Duodenal mucosa (tissue), 2 donors: ENCODE results near the gene SMAD6.

Experiments used
- H3K27ac ChIP-seq: one replicate; pipeline ENCODE4 v1.7.0; 2013; ENCODE audit warnings: low read depth, low read length
- H3K27me3 ChIP-seq, 2 donors: one replicate each; pipeline ENCODE4 v1.7.0; 2013; ENCODE audit warnings: low read length in 2 of 2, control low read depth in 1 of 2; ENCODE audit not compliant: insufficient read depth in 2 of 2, control insufficient read depth in 1 of 2
- H3K36me3 ChIP-seq, 2 donors: one replicate each; pipeline ENCODE4 v1.7.0; 2013; ENCODE audit warnings: low read length in 2 of 2, control low read depth in 1 of 2; ENCODE audit not compliant: insufficient read depth in 2 of 2, control insufficient read depth in 1 of 2
- H3K4me1 ChIP-seq, 2 donors: one replicate each; pipeline ENCODE4 v1.7.0; 2013; ENCODE audit warnings: low read length in 2 of 2, control low read depth in 1 of 2; ENCODE audit not compliant: insufficient read depth in 2 of 2, control insufficient read depth in 1 of 2
- H3K4me3 ChIP-seq, 2 donors: one replicate each; pipeline ENCODE4 v1.7.0; 2013; ENCODE audit warnings: low read length in 2 of 2, low read depth in 1 of 2
- H3K9ac ChIP-seq, 2 donors: one replicate each; pipeline ENCODE4 v1.7.0; 2013; ENCODE audit warnings: low read length in 2 of 2, low read depth in 1 of 2
- H3K9me3 ChIP-seq, 2 donors: one replicate each; pipeline ENCODE4 v1.7.0; 2013; ENCODE audit warnings: low read length in 2 of 2, control low read depth in 1 of 2; ENCODE audit not compliant: control insufficient read depth in 1 of 2

The SMAD6 gene

DNA sequence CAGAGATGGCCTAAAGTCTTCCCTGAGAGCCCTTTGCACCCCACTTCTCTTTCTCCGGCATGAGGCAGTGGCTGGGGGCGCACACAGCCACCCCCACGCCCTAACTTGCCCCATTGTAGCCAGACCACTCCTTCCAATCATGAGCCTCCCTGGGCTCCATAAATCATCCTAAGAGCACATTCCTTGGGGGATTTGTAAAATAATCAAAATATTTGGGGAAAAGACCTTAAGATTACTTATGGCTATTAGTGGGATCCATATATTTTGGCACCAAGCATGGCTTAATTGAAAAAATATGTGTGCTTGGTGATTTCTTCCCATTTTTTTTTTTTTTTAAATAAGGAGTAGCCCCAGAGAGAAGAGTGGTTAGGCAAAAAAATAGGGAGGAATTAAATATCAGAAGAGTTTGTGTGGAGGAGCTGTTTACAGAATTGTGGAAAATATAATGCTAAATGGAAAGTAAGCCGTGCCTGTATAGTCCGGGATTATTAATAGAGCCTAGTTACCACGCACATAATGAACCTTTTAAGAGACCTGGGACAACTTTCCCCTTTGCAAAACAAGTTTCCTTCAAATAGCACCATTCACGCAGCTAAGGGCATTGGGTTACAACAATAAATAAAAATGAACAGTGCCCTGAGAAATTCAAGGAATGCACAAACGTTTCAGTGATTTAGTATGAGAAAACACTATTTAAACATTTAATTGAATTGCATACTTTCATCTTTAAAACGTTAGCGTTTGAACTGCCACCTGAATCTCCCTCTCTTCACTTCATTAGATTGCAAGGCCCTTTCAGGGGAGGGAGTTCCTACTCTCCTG lies 46.1 kb downstream of the SMAD6 start:
- H3K4me3 ChIP-seq = no peak overlapping the region
- H3K4me1 ChIP-seq = peaks cover 30 to 35% of the 10 kb centered on the region in 2 donors
- no peaks in the 10 kb centered on the region for H3K9me3 ChIP-seq
- peaks cover 0 to 4% of the 10 kb centered on the region in 2 donors for H3K36me3 ChIP-seq
- H3K27ac ChIP-seq = no peak overlapping the region
- no peaks in the 10 kb centered on the region for H3K27me3 ChIP-seq
- H3K9ac ChIP-seq = no peak overlapping the region

DNA sequence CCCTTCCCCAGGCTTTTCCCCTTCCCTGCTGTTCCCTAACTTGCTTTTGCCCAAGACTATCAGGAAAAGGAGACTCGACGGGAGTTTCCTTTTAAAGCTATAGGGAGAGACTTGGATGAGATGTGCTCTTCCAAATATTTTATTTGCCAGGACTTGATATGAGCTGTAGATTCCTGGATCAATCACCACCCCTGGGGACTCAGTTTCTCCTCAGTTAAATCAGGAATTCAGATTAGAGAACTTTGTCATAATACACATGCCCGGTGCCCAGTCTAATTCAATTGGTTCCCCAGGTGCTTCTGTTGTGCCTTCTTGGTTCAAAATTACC lies 46.6 kb downstream of the SMAD6 start:
- Histone ChIP-seq H3K27me3 (no peaks in the 10 kb centered on the region), H3K4me3 (no peak overlapping the region), H3K27ac (no peak overlapping the region), H3K9ac (no peak overlapping the region), H3K9me3 (no peaks in the 10 kb centered on the region), H3K4me1 (peaks cover 30 to 39% of the 10 kb centered on the region in 2 donors), H3K36me3 (peaks cover 0 to 4% of the 10 kb centered on the region in 2 donors)

DNA sequence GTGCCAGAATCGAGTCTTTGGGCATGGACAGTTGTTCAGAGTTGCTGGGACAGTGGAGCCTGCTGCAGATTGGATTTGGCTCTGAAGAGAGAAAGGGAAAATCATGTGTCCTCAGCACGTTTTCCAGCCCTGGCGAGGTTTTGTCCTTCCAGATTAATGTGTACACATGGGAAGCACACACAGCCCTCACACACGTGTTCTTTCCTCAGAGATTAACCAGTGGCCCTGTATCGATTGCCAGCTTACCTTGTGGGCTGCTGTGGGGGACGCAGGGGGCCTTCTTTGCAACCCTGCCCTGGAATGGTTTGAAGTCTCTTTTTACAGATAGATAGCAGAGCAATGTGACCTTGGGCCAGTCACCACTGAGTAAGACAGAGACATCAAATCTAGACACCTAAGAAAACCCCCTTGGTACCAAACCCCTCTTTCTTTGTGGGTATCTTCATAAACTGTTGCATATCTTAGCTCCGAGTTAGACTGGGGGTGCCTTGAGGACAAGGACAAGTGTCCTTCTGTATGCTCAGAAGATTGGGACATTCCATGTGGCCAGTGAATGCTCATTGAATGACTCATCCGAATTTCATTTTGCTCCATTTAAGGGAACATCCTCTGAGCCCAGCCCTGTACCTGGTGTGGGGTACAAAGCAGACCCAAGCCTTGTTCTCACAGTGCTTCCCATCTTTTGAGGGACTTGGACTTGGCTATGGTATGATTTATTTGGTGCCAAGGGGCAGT lies 48.0 kb downstream of the SMAD6 start:
- no peak overlapping the region for H3K9ac ChIP-seq
- H3K27me3 ChIP-seq = no peaks in the 10 kb centered on the region
- H3K36me3 ChIP-seq = peaks cover 6 to 14% of the 10 kb centered on the region in 2 donors
- H3K4me1 ChIP-seq = peaks cover 21 to 36% of the 10 kb centered on the region in 2 donors
- H3K27ac ChIP-seq = no peak overlapping the region
- no peak overlapping the region for H3K4me3 ChIP-seq
- H3K9me3 ChIP-seq = peaks cover 2 to 4% of the 10 kb centered on the region in 2 donors

DNA sequence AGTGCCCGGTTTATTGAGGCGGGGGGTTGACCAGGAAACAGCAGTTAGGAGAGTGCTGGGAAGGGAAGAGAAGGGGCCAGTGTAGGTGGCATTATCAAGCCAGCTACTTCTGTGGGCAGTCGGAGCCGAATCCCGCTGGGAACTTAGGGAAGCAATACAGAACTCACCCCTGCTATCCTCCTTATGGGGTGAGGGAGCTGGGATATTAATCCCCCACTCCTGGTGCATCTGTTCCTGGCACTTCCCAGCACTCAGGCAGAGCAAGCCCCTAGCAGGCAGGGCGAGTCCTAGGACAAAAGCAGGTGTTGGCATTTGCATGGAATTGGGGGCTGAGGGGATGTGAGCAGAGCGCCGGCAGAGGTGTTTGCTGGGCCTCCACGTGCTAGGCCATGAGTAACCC lies 48.6 kb downstream of the SMAD6 start:
- no peak overlapping the region for H3K4me3 ChIP-seq

DNA sequence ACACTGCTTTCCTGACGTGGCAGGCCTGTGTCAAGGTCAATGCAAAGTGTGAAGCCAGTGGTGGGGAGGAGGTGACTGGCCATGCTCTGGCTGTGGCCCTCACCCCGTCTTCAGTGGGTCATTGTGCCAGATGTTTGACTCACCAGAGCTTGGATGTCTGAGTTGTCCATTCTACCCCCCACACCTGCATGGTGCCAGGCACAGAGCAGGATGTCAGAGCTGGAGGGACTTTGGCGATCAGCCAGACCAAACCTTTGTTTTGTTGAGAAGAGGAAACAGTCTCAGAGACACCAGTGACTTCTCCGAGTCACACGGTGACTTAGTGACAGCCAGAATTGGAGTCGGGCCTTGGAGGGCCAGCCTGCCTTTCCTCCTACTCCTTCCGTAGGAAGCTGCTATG lies 49.5 kb downstream of the SMAD6 start:
- Histone ChIP-seq H3K27ac (no peak overlapping the region), H3K4me1 (peaks cover 13 to 27% of the 10 kb centered on the region in 2 donors), H3K36me3 (peaks cover 11 to 21% of the 10 kb centered on the region in 2 donors)

More for the DNA sequence above, 48.6 kb downstream of the SMAD6 start:
- peaks cover 18 to 32% of the 10 kb centered on the region in 2 donors for H3K4me1 ChIP-seq
- no peak overlapping the region for H3K27ac ChIP-seq
- no peaks in the 10 kb centered on the region for H3K27me3 ChIP-seq
- H3K9ac ChIP-seq = no peak overlapping the region
- H3K36me3 ChIP-seq = peaks cover 11 to 20% of the 10 kb centered on the region in 2 donors
- H3K9me3 ChIP-seq = peaks cover 8% of the 10 kb centered on the region in 2 donors

DNA sequence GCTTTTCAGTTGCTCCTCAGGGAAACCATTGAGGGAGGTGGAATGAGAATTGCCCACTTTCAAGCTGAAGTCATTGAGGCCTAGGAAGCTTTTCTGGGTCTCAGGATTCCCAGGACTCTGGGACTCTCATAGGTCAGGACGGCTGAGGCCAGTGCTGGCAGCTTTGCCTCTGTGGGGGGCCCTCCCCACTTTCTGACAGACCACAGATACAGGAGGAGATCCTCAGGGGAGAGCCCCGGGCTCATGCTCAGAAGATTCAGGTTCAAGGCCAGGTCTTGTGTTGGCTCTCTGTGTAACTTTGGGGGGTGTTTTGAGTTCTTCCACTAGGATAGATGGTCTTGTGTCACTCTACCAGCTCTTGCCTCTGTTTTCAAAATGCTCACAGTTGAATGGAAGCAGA lies 50.0 kb downstream of the SMAD6 start:
- peaks cover 13 to 27% of the 10 kb centered on the region in 2 donors for H3K4me1 ChIP-seq
- H3K9ac ChIP-seq = no peak overlapping the region
- H3K4me3 ChIP-seq = no peak overlapping the region
- peaks cover 11 to 21% of the 10 kb centered on the region in 2 donors for H3K36me3 ChIP-seq
- no peaks in the 10 kb centered on the region for H3K27me3 ChIP-seq
- peaks cover 8 to 10% of the 10 kb centered on the region in 2 donors for H3K9me3 ChIP-seq
- no peak overlapping the region for H3K27ac ChIP-seq

More for the DNA sequence above, 49.5 kb downstream of the SMAD6 start:
- H3K27me3 ChIP-seq = no peaks in the 10 kb centered on the region
- H3K9me3 ChIP-seq = peaks cover 8 to 10% of the 10 kb centered on the region in 2 donors
- no peak overlapping the region for H3K9ac ChIP-seq
- H3K4me3 ChIP-seq = no peak overlapping the region

DNA sequence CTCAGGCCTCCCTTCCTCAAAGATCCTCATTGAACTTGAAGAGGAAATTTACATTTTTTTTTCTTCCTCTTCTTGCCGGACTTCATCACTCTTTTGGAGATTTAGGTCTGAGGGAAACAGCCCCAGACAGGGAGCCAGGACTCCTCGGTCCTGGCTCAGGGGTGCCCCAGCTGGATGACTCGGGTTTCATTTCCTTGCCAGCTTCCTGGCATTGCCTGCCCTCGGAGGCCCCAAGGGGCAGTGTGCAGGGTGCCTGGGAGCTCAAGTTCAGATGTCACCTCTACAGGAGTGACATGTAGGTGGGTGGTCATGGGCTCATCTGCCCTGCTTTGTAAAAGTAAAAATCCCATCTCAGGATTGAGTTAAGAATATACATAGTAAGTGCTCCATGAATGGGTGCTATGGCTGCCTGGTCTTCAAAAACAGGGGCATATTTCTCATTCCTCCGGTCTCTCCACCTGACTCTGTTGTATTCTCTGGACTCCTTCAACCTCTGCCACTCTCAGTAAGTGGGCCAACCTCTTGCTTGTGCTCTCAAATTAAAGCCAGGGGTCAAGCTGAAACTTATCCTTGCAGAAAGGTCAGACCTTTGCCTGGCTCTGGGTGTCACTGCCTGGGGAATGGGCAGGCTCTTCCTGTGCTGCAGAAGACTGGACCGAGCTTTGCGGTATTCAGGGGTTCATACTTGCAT lies 51.8 kb downstream of the SMAD6 start:
- Histone ChIP-seq H3K9ac (no peak overlapping the region), H3K4me1 (peaks cover 10 to 21% of the 10 kb centered on the region in 2 donors), H3K27me3 (no peaks in the 10 kb centered on the region), H3K4me3 (no peak overlapping the region), H3K9me3 (peaks cover 8 to 10% of the 10 kb centered on the region in 2 donors), H3K36me3 (peaks cover 11 to 21% of the 10 kb centered on the region in 2 donors), H3K27ac (no peak overlapping the region)

DNA sequence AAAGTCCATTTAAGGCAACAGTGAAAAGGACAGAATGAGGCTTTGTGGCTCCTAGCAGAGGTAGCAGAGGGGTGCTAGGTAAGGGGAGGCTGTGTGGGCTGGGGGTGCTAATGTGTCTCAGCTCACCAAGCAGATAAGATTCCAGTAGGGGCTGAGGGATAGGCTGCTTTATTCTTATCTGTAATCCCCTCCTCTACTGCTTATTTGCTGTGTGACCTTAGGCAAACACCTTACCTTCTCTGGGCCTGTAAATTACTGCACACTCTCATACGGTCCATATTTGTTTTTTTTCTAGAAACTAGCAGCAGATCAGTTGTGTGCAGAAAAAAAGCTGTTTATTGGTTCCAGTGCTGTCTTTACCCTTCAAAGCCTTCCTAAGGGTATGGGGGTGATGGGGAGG lies 52.8 kb downstream of the SMAD6 start:
- H3K4me3 ChIP-seq = no peak overlapping the region
- H3K27me3 ChIP-seq = no peaks in the 10 kb centered on the region

DNA sequence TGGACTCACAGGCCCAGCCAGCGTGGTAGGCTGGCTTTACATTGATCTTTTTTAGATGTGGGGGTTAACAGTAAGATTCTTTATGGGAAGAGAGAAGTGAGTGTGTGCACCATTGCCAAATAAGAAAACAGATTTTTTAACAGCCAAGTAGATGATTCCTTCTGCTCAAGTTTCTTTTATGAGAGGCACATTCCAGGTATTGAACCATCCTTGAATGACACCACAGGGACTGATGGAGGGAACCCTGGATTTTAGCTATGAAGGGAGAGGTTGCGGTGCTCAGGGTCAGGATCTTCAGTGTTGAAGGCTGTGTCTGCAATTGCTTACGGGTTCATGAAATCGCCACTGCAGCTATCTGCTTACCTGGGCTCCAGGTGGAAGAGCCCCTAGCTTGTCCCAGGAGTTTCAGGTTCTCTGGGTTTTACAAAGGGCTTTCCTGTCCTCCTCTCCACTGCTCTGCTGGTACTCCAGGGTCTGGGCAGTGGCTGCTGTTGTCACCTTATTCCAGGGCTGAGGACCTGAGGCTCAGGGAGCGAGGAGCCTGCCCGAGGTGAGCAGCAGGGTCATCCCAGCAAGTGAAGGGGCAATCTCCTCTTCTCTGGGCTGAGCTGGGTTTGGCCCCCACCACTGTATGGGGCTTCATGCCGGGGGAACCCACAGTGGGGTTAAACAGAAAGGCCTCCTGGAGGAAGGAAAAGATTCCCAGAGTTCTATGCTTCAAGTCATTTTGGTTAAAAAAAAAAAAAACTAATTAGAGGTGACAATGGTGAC lies 53.4 kb downstream of the SMAD6 start:
- Histone ChIP-seq H3K27ac (no peak overlapping the region), H3K4me3 (no peak overlapping the region), H3K9ac (no peak overlapping the region), H3K36me3 (peaks cover 11 to 21% of the 10 kb centered on the region in 2 donors), H3K9me3 (peaks cover 8 to 10% of the 10 kb centered on the region in 2 donors), H3K4me1 (peaks cover 15 to 26% of the 10 kb centered on the region in 2 donors), H3K27me3 (no peaks in the 10 kb centered on the region)

More for the DNA sequence above, 52.8 kb downstream of the SMAD6 start:
- Histone ChIP-seq H3K36me3 (peaks cover 11 to 21% of the 10 kb centered on the region in 2 donors), H3K27ac (no peak overlapping the region), H3K9ac (no peak overlapping the region), H3K4me1 (peaks cover 13 to 21% of the 10 kb centered on the region in 2 donors), H3K9me3 (peaks cover 8 to 10% of the 10 kb centered on the region in 2 donors)
